HG03469 (cell line): ENCODE results near the gene TPM3.
"Not testable (repeated sequence)": the region's sequence is repeated elsewhere in the genome, so short reads cannot be mapped to it uniquely, and the experiment has no call there.

Source experiments
- ATAC-seq: cut with Tn5 transposase; IDR thresholded peaks from one replicate; pipeline ENCODE4 v1.9.1; 2021; ENCODE audit warnings: mild to moderate bottlenecking, moderate library complexity, moderate number of reproducible peaks; ENCODE audit not compliant: unreplicated experiment

Gene TPM3

GRCh38 chr1:154170547-154171222, 21.2 kb downstream of the TPM3 start:
- ATAC-seq: no peak

DNA sequence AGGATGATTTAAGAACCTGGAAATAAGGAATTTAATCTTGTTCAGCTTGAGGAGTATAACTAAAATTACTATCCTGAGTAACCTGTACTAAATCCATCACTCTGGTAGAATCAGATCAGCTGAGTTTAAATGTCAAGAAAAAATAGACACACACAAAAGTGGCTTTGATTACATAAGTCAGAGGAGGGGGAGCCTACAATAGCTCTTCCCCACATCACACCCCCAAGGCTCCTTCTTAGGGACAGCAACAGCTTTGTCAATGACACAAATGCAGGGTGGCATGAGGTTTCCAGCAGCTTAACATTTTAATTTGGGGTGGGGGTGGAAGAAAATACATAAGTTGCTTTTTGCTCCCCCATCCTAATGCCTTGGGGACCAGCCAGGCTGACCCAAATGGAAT, 24.4 kb downstream of the TPM3 start:
- no peak for ATAC-seq

- ATAC-seq: no peak
Measured at GRCh38 chr1:154166207-154166606, 25.7 kb downstream of the TPM3 start.

DNA sequence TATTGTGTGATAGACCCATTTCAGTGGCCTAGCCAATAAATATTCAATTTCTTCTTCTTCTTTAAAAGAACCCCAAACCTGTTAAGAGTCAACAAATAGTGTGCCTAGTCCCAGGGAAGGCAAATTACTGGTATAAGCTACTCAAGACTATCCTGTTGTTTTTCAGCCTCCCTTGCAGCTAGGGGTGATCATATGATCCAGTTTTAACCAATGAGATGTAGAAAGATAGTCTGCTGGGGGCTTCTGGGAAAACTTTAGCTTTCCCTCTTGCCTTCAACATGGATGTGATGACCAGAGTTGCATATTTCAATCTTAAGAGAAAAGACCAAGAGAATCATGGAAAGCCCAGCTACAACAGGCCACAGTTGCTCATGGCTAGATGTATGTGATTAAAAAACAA, 32.3 kb downstream of the TPM3 start:
- ATAC-seq: no peak

- ATAC-seq: no peak
Measured at GRCh38 chr1:154158307-154159125, 33.4 kb downstream of the TPM3 start.

DNA sequence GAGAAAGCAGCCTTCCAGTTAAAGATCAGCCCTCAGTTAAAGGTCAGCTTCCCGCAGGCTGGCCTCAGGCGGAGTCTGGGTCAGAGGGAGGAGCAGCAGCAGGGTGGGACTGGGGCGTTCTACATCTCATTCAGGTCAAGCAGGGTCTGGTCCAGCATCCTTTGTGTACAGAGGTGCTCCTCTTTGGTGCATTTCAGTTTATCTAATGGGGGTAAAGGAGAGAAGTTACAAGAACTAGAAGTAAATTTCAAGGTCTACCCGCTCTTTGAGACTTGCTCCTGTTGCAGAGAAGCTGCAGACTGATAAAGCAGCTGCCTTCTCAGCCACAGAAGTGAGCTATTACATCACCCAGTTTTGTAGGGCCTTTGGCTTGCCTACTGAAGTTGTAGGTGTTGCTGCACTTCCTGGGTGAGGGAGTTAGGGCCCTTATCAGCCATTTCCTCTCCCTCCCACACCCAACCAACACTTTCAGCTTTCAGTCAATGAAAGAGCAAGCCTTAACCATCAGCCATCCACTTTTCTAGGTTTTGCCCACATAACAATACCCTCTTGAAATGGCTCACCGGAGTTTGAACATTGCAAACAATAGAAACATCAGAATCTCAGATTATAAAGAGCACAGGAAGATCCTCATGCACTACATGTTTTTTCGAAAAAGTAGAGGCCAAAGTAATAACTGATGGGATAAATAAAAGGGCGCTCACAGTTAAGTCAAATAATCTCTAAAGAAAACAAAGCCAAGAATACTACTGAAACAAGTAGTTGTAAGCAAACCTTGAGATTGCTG, 34.2 kb downstream of the TPM3 start:
- no peak for ATAC-seq

- no peak for ATAC-seq
Measured at GRCh38 chr1:154155251-154155650, 36.6 kb downstream of the TPM3 start.

DNA sequence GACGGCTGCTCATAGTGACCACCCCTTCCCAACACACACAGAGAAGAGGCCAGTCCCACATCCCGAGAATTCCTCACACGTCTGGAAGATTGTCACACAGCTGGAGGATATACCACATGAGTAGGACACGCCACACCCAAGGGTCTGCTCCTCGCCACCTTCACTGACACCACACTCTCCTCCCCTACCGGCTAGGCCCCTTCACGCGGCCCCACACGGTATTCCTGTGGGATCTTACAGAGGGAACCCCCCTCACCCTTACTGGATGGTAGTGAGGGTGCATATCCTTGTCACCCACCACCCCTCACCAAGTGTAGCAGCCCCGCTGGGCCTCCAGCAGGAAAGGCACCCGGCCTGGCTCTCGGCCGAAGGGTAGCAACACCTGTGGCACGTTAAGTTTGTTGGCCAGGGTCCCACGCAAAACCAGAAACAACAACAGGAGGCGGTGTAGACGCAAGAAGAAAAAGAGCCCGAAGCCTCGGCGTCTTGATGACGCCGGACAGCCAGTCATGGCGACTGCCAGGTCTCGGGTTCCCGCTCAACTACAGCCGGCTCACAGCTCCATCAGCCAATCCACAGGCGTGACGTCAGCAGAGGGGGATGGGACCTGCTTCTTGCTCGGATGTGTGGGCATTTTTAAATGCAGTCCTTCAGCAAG, 37.2 kb downstream of the TPM3 start, which contains the start of gene NUP210L:
NUP210L (minus strand) TSS at position 540 of the 658 bp plus-strand sequence.
- no peak for ATAC-seq

GRCh38 chr1:154154053-154154452, 37.8 kb downstream of the TPM3 start:
- no peak for ATAC-seq

- no peak for ATAC-seq
Measured at GRCh38 chr1:154151311-154151710, 40.6 kb downstream of the TPM3 start.

DNA sequence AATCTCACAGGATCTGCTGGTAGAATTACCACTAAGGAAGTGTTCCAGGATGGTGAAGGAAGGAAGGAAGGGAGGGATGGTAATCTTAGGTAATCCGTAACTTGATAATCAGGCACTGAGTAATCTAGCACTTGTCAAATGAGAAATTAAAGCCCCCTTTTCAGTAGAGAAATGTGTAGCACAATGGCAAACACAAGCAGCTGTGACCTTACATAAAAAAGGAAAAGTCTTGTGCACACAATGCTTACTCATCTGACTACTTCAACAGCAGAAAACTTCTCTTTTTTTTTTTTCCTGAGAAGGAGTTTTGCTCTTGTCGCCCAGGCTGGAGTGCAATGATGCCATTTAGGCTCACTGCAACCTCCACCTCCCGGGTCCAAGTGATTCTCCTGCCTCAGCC, 43.1 kb downstream of the TPM3 start:
- ATAC-seq: no peak

DNA sequence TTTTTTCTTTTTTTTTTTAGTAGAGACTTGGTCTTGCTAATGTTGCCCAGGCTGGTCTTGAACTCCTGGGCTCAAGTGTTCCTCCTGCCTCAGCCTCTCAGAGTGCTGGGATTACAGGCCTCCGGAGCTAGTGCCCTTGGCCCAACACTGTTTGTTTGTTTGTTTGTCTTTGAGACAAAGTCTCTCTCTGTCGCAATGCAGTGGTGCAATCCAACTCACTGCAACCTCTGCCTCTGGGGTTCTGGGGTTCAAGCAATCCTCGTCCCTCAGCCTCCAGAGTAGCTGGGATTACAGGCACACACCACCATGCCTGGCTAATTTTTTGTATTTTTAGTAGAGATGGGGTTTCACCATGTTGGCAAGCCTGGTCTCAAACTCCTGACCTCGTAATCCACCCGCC, 44.4 kb downstream of the TPM3 start:
- not testable (repeated sequence) for ATAC-seq

- no peak for ATAC-seq
Measured at GRCh38 chr1:154145986-154146385, 45.9 kb downstream of the TPM3 start.

GRCh38 chr1:154142358-154142757, 49.5 kb downstream of the TPM3 start:
- no peak for ATAC-seq

GRCh38 chr1:154141240-154141639, 50.7 kb downstream of the TPM3 start:
- no peak for ATAC-seq

DNA sequence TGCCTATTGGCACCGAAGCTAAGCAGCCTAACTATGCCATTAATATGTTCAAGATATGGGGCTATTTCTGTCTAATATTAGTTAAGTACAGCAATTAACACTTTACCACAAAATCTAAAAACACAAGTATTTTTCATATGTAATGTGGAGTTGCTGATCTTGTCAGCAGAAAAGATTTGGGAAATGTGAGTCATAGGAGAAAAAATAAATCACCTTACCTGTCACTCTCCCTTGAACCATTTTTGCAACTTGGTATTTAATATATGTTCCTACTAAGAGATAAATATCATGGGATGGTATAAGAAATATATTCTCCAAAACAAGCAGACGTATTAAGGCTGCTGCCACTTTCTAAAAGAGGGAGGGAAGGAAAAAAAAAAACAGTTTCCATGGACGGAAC, 54.0 kb downstream of the TPM3 start:
- ATAC-seq: no peak

- no peak for ATAC-seq
Measured at GRCh38 chr1:154133256-154133655, 58.6 kb downstream of the TPM3 start.

DNA sequence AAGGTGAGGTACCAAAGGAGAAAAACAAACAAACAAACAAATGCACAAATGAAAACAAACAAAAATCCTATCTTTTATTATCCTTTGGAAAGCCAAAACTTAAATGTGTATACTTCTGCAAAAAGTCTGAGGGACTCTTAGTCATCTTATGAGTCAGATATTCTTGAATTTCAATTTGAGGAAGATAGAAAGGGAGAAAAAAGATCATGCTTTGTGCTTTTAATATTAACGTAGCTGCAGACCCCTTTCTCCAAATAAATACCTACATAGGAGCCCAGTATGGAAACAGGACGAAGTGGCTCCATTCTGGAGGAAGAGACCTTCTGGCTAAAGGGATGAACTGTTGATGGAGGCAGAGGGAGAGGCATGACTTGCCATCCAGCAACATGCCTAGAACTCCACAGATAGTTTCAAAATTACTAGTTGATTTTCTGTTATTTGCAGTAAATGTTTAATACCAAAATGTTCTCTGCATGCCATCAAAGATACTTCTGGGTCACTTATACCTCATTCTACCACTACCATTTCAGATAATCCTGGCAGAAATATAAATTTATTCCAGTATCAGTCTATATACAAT, 62.4 kb downstream of the TPM3 start:
- no peak for ATAC-seq

DNA sequence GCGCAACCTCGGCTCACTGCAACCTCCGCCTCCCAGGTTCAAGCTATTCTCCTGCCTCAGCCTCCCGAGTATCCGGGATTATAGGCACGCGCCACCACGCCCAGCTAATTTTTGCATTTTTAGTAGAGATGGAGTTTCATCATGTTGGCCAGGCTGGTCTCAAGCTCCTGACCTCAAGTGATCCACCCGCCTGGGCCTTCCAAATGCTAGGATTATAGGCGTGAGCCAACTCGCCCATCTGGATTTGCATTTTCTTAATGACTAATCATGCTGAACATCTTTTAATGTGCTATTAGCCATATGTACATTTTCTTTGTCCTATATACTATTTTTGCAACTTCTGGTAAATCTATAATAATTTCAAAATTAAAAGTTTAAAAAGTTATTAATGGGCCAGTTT, 68.7 kb downstream of the TPM3 start:
- ATAC-seq: not testable (repeated sequence)

GRCh38 chr1:154117642-154118041, 74.3 kb downstream of the TPM3 start:
- ATAC-seq: no peak

- ATAC-seq: no peak
Measured at GRCh38 chr1:154115180-154115579, 76.7 kb downstream of the TPM3 start.
